T1000 (cell line): ENCODE data around the gene PORCN.
"Not testable (repeated sequence)": the region's sequence is repeated elsewhere in the genome, so short reads cannot be mapped to it uniquely, and the experiment has no call there.

ENCODE experiments used
- DNase-seq: peaks from one replicate; lab custom pipeline; 2025; ENCODE audit warnings: mixed read lengths; lab: John Stamatoyannopoulos, UW

PORCN gene

GRCh38 chrX:48512371-48512935 is 3.7 kb downstream of the PORCN start:
- DNase-seq, result no peak

DNA sequence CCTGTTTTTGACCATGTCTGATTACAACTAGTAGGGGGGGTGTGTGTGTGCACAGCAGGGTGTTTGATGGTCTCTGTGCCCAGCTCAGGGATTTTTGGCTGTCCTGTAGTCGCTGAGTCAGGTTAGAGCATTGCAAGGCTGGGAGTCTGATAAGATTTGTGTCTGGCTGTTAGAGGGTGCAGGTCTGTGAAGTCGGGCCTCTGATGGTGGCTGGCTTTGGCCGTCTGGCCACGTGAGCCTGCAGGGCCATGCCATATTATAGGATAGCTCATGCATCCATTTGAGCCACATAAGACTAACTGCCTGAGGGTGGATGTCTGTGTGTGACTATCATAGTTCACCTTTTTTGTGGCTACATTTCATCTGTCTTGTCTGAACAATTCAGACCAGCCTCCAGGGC is 4.9 kb downstream of the PORCN start:
- no peak for DNase-seq

DNA sequence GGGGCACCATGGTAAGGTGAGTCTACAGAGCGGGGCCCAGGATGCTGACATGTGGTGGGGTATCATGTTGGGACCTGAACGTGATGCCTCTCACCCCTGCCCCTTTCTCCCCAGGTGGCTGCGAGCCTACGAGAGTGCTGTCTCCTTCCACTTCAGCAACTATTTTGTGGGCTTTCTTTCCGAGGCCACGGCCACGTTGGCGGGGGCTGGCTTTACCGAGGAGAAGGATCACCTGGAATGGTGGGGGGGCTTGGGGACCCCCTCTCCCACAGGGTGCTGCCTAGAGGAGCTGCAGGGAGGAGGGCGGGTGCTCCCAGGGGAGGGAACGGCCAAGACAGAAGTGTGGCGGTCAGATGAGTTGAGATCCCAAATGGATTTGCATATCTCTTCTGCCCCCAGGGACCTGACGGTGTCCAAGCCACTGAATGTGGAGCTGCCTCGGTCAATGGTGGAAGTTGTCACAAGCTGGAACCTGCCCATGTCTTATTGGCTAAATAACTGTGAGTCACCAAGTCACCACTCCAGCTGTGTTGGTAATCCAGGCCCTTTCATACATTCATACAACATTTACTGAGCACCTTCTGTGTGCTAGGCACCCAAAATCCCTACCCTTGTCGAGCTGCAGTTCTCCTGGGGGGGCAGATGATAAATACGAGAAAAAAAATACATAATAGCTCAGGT is 5.5 kb downstream of the PORCN start:
- no peak for DNase-seq

- no peak for DNase-seq
These were observed 6.2 kb downstream of the PORCN start for GRCh38 chrX:48514868-48515460.

DNA sequence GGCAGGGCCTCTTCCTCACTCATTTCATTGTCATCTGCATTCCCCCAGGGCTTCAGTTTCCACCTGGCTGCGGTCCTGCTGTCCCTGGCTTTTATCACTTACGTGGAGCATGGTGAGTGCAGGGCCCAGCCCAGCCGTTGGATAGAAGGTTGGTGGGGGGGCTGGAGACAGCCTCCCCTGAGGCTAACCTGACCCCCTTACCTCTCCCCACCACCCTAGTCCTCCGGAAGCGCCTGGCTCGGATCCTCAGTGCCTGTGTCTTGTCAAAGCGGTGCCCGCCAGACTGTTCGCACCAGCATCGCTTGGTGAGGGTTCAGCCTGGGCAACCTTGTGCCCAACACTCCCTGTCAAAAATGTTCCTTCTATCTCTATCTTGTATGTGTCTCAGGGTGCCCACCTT is 7.0 kb downstream of the PORCN start:
- DNase-seq, result no peak

- no peak for DNase-seq
These were observed 7.5 kb downstream of the PORCN start for GRCh38 chrX:48516285-48516684.

- DNase-seq, result no peak
These were observed 8.2 kb downstream of the PORCN start for GRCh38 chrX:48516987-48517386.

DNA sequence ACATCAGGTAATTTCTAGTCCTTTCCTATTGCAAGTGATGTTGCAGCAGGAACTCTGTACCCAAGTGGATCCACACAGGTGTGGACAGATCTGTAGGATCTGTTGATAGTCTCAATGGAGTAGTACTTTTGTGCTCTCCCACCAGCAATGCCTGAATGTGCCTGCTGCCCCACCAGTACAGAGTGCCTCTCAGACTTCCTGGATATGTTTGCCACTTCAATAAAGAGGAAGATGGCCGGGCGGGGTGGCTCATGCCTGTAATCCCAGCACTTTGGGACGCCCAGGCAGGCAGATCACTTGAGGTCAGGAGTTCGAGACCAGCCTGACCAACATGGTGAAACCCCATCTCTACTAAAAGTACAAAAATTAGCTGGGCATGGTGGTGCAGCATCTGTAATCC is 10.7 kb downstream of the PORCN start:
- not testable (repeated sequence) for DNase-seq

DNA sequence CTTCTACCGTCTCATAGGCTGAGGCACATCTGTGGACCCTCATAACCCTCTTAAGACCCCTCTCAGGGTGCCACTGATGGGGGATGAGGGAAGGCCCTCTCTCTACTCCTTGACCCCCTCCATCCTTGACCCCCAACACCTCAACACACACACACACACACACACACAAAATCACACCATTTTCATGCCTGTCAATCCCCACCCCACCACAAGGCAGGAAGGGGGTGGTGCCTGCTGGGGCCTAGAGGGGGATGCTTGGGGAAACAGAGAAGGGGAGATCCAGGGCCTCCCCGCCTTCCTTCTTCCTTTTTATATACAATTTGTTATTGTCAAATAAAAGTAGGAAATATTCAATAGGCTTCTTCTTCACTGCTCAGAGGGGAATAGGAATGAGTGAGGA is 11.7 kb downstream of the PORCN start:
- DNase-seq, result no peak

DNA sequence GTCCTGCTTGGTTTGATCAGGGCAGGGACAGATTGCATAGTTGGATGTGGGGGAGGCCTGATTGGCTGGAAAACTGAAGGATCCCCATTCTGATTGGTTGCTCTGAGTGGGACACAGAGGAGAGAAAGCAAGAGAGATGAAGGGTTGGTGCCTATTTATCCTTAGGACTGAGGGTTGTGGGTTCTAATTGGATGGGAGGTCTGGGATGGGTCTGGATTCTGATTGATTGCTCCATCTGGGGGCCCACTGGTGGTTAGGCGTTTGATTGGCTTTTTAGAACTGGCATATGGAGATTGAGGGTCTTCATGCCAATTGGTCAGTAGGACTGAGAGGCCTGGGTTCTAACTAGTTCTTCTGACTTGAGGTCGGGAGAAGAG is 12.2 kb downstream of the PORCN start:
- no peak for DNase-seq

DNA sequence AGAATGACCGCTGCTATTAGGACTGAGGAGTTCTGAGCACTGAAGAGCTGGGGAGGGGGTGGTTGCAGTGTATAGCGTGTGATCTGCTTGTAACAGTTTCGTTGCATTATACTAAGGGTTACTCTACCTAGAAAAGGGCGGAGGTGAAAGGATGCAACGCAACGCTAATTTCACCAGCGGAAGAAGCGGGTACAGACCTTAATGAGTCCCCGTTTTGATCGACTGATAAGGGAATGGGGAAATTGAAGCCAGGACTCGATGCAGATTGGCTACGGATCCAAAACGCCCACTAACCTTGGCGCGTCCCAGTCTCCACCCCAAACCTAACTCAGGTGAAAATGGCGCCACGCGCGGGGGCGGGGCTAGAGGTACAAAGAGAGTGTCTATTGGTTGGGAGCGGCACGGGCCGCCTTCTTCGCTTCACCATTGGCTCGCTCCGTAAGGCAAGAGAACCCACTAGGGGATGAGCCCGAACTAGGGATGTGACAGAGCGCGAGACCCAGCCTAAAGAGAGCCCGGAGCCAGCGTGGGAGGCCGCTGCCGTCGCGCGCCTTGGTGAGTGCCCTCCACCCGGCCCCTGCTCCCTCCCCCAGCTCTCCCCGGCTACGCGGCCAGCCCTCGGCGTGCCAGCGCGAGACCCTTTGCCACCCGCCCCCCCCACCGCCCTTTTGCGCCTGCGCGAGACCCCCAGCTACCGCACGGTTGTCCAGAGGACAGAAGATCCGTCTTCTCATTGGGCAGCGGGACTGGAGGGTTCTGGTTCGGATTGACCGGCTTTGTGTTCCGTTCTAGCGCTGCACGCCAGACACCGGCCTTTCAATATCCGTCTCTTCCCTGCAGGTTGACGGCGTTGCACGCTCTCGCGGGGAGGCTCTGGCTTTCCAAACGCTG is 12.8 kb downstream of the PORCN start, which contains the start of gene EBP:
TSS of gene EBP (plus strand) at position 456 of the 891 bp plus-strand sequence. CDS start 1,964 bp downstream, outside the sequence.
- DNase-seq, result peak; percentile 93

DNA sequence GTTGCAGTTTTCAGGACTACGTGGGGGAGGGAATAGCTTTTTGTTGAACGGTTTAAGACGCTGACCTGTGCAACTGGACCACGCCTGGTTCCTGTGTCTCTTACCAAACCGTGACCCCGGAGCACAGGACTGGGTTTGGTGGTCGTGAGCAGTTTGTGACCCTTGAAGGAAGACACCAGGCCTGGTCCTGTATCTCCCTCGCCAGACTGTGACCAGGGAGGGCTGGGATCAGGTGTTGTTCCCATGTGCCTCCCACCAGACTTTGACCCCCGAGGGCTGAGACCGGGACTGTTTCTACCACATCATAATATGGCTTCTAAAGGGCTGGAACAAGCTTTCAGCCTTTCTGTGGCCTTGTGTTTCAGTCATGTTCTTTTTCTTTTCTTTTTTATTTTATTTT is 13.5 kb downstream of the PORCN start:
- DNase-seq, result no peak

GRCh38 chrX:48523682-48524081 is 14.9 kb downstream of the PORCN start:
- no peak for DNase-seq

DNA sequence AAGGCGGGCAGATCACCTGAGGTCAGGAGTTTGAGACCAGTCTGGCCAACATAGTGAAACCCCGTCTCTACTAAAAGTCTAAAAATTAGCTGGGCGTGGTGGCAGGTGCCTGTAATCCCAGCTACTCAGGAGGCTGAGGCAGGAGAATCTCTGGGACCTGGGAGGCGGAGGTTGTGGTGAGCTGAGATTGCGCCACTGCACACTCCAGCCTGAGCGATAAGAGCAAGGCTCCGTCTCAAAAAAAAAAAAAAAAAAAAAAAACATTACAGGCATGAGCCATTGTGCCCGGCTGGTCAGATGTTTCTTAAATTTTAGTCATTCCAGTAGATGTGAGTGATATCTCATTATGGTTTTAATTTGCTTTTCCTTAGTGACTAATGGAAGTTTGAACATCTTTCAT is 17.1 kb downstream of the PORCN start:
- DNase-seq, result not testable (repeated sequence)

DNA sequence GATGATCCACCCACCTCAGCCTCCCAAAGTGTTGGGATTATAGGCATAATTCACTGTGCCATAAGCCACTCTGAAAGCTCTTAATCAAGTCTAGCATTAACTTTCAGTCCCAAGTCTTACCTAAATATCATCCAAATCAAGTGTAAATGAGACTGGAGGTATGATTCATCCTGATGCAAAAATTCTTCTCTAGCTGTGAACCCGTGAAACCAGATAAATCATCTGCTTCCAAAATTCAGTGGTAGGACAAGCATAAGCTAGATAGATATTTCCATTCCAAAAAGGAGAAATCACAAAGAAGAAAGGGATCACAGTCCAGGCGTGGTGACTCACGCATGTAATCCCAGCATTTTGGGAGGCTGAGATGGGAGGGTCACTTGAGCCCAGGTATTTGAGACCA is 21.9 kb downstream of the PORCN start:
- DNase-seq, result no peak

- DNase-seq, result peak; percentile 17
These were observed 22.7 kb downstream of the PORCN start for GRCh38 chrX:48531358-48531959.

- DNase-seq, result no peak
These were observed 23.4 kb downstream of the PORCN start for GRCh38 chrX:48532161-48532560.

GRCh38 chrX:48533165-48533564 is 24.4 kb downstream of the PORCN start:
- no peak for DNase-seq

GRCh38 chrX:48538641-48539344 is 30.0 kb downstream of the PORCN start:
- no peak for DNase-seq

DNA sequence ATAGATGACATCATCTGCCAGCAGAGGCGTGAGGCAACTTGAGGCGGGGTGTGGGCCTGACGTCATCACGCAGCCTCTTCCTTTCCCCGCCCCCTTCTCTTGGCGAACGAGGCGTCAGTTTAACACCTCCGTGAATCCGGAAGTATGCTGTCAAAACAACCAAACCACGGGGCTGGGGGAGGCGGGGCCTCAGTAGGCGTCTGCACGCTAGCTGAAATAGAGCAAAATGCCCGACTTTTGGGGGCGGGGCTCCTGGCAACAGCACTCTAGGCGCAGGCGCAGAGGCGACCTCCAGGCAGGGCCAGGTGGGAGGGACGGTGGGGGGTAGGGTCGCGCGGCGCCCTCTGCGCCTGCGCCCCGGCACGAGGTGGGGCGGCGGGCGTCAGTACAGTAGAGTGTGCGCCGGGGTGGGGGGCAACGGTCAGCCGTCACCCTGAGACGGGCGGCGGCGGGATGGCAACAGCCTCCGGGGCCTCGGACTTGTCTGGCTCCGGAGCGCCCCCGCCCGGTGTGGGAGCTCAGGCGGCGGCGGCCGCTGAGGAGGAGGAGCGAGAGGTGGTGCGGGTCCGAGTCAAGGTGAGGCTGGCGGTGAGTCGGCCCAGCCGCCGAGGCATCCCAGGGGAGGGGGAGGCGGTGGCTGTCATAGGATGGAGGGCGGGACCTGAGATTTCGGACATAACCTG is 30.7 kb downstream of the PORCN start, which contains the start of gene TBC1D25:
TSS of gene TBC1D25 (plus strand) at position 370 of the 683 bp plus-strand sequence. CDS start at position 454, 84 bp downstream.
- DNase-seq, result peak; percentile 98

DNA sequence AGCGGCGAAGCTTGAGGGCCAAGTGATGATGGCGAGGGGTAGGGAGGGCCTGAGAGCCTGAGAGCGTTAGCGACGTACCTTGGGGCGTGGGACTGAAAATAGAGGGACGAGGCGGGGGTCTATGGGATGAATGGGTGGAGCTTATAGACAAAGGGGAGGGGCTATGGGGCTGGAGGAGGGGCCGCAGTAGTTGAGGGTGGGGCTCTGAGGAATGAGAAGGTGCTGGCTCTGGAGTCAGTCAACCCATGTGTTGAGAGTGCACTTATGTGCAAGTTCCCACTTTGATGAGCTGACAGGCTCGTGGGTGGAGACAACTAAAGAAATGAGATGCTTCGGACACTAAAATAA is 31.2 kb downstream of the PORCN start:
- DNase-seq, result no peak
